Prostate gland (tissue), 2 donors: ENCODE data around the gene SGPL1. TPM values are rescaled to one million over a fixed set of nuclear protein-coding genes. Genes with fewer than 3 reads are reported as not detected.
"Not testable (repeated sequence)": the region's sequence is repeated elsewhere in the genome, so short reads cannot be mapped to it uniquely, and the experiment has no call there.

Experiments used
- DNase-seq: peaks from one replicate; pipeline ENCODE4 v3.0.0-alpha.2; 2019; ENCODE audit warnings: low spot score
- H3K27ac ChIP-seq, 2 donors: fragments of 200-600 bp; sonication (generic); 2 replicates each; pipeline ENCODE4 v1.5.1; 2017 to 2019
- H3K27me3 ChIP-seq: fragments of 200-600 bp; sonication (generic); replicated peaks from 2 replicates; pipeline ENCODE4 v1.5.1; 2019; ENCODE audit not compliant: insufficient read depth
- H3K36me3 ChIP-seq, 2 donors: fragments of 200-600 bp; sonication (generic); 1 replicate in 1 of 2; 2 replicates in 1 of 2; pipeline versions ENCODE4 v1.5.1 to v1.8.1; 2017 to 2019
- H3K4me1 ChIP-seq: fragments of 200-600 bp; sonication (generic); replicated peaks from 2 replicates; pipeline ENCODE4 v1.5.1; 2019
- H3K4me3 ChIP-seq, 2 donors: fragments of 200-600 bp; sonication (generic); 2 replicates each; pipeline ENCODE4 v1.5.1; 2017 to 2019
- H3K9me3 ChIP-seq: fragments of 200-600 bp; sonication (generic); 2 replicates; pipeline ENCODE4 v1.5.1; 2017
- CTCF ChIP-seq, 4 experiments: fragments of 200-600 bp in 2 of 4; fragments of 450-650 bp in 2 of 4; sonication (generic) in 2 of 4; IDR thresholded peaks; 1 replicate in 3 of 4; 2 replicates in 1 of 4; pipeline ENCODE4 v1.5.1; 2016 to 2019; ENCODE audit warnings: antibody characterized with exemption in 4 of 4, mild to moderate bottlenecking in 2 of 4, moderate library complexity in 2 of 4
- POLR2A ChIP-seq: fragments of 450-650 bp; IDR thresholded peaks from one replicate; pipeline ENCODE4 v1.6.1; 2016; ENCODE audit warnings: antibody characterized with exemption, mild to moderate bottlenecking
- POLR2AphosphoS5 ChIP-seq: sonication (generic); formaldehyde crosslinking; IDR thresholded peaks from one replicate; pipeline ENCODE4 v1.6.1; 2017; ENCODE audit warnings: antibody characterized with exemption
- WGBS: methylation state at CpG from one replicate; pipeline ENCODE4 v1.1.5; 2018; 5-methylcytosine and 5-hydroxymethylcytosine counted together
- intact Hi-C: fragments of 100-400 bp; cut with DNase I; formaldehyde crosslinking; loops from one replicate; pipeline ENCODE4 v1.14.2; 2022
- total RNA-seq, 2 donors: library from RNA; depleted of rRNA; stranded (reverse); fragments of >200 nt; gene quantifications; one replicate each; pipeline ENCODE4 v1.1.0, GENCODE V29; 2016

SGPL1 gene
- total RNA-seq, 2 donors from 2014 or later: 52.6 to 64.4 TPM

- DNase-seq: no peak
- Histone ChIP-seq H3K4me3 (no peak overlapping the region), H3K9me3 (no peaks in the 10 kb centered on the region), H3K4me1 (no peaks in the 10 kb centered on the region), H3K27me3 (no peaks in the 10 kb centered on the region), H3K36me3 (no peaks in the 10 kb centered on the region), H3K27ac (no peak overlapping the region)
- no peak for TF ChIP-seq CTCF (IDR thresholded peaks at IDR 0.05)
- no peak for TF ChIP-seq POLR2AphosphoS5
- TF ChIP-seq POLR2A: no peak
- WGBS: 62% methylated on average over 5 of the region's 5 CpGs
- intact Hi-C loops: no loop called here
These were observed 36.1 kb downstream of the SGPL1 start for GRCh38 chr10:70851597-70852475.

- DNase-seq: no peak
- no peak overlapping the region for H3K27ac ChIP-seq
- TF ChIP-seq POLR2A (no peak), CTCF (IDR thresholded peaks at IDR 0.05) (no peak), POLR2AphosphoS5 (no peak)
- 52% methylated on average over 4 of the region's 4 CpGs for WGBS
- H3K4me3 ChIP-seq: no peak overlapping the region
- H3K36me3 ChIP-seq: no peaks in the 10 kb centered on the region
- no peaks in the 10 kb centered on the region for H3K4me1 ChIP-seq
- H3K27me3 ChIP-seq: no peaks in the 10 kb centered on the region
- no peaks in the 10 kb centered on the region for H3K9me3 ChIP-seq
- intact Hi-C loops: no loop called here
These were observed 37.3 kb downstream of the SGPL1 start for GRCh38 chr10:70853038-70853437.

GRCh38 chr10:70853457-70853856 is 37.7 kb downstream of the SGPL1 start:
- Histone ChIP-seq H3K36me3 (no peaks in the 10 kb centered on the region), H3K4me3 (no peak overlapping the region), H3K4me1 (no peaks in the 10 kb centered on the region), H3K27ac (no peak overlapping the region), H3K27me3 (no peaks in the 10 kb centered on the region), H3K9me3 (no peaks in the 10 kb centered on the region)
- DNase-seq: no peak
- intact Hi-C loops: no loop called here
- 68% methylated on average over 1 of the region's 1 CpG for WGBS
- TF ChIP-seq CTCF (IDR thresholded peaks at IDR 0.05): no peak
- no peak for TF ChIP-seq POLR2A
- TF ChIP-seq POLR2AphosphoS5: no peak

- TF ChIP-seq POLR2A (no peak), CTCF (IDR thresholded peaks at IDR 0.05) (no peak), POLR2AphosphoS5 (no peak)
- Histone ChIP-seq H3K4me3 (no peak overlapping the region), H3K27me3 (no peaks in the 10 kb centered on the region), H3K36me3 (no peaks in the 10 kb centered on the region), H3K4me1 (no peaks in the 10 kb centered on the region), H3K27ac (no peak overlapping the region), H3K9me3 (no peaks in the 10 kb centered on the region)
- intact Hi-C loops: no loop called here
- DNase-seq: no peak
- WGBS: 66% methylated on average over 2 of the region's 2 CpGs
These were observed 40.7 kb downstream of the SGPL1 start for GRCh38 chr10:70856454-70856853.

- H3K27me3 ChIP-seq: no peaks in the 10 kb centered on the region
- no peaks in the 10 kb centered on the region for H3K4me1 ChIP-seq
- no peak overlapping the region for H3K27ac ChIP-seq
- intact Hi-C loops: no loop called here
- TF ChIP-seq POLR2AphosphoS5: no peak
- no peak for TF ChIP-seq POLR2A
- no peak for TF ChIP-seq CTCF (IDR thresholded peaks at IDR 0.05)
- H3K4me3 ChIP-seq: no peak overlapping the region
- WGBS: 74% methylated on average over 5 of the region's 5 CpGs
- no peak for DNase-seq
- no peaks in the 10 kb centered on the region for H3K9me3 ChIP-seq
- H3K36me3 ChIP-seq: no peaks in the 10 kb centered on the region
These were observed 43.0 kb downstream of the SGPL1 start for GRCh38 chr10:70858759-70859158.

GRCh38 chr10:70861495-70862197 is 45.9 kb downstream of the SGPL1 start:
- H3K9me3 ChIP-seq, H3K4me1 ChIP-seq, intact Hi-C loops, H3K36me3 ChIP-seq, H3K4me3 ChIP-seq, DNase-seq, H3K27me3 ChIP-seq, H3K27ac ChIP-seq: not testable (repeated sequence)
- 96% methylated on average over 42 of the region's 42 CpGs for WGBS
